Astrocyte (in vitro differentiated cells and primary cell): ENCODE data around the gene OR6C6. TPM values are rescaled to one million over a fixed set of nuclear protein-coding genes. Genes with fewer than 3 reads are reported as not detected.

ENCODE experiments used
- DNase-seq: peaks from one replicate; pipeline ENCODE4 v3.0.0-alpha.2; 2010; ENCODE audit warnings: low read depth
- FAIRE-seq: peaks from 2 replicates; lab custom pipeline; 2011; peaks lifted over from hg19 to GRCh38; lab: Jason Lieb, UNC
- H2AFZ ChIP-seq: 2 replicates; pipeline ENCODE4 v1.6.0; 2012; ENCODE audit warnings: low read depth, low read length, inconsistent platforms
- H3K27ac ChIP-seq: 2 replicates; pipeline ENCODE4 v1.5.1; 2011; ENCODE audit warnings: low read depth, low read length, inconsistent platforms
- H3K27me3 ChIP-seq: 2 replicates; pipeline ENCODE4 v1.6.0; 2011; ENCODE audit warnings: low read length, inconsistent platforms; ENCODE audit not compliant: insufficient read depth
- H3K36me3 ChIP-seq: 2 replicates; pipeline ENCODE4 v1.5.1; 2011; ENCODE audit warnings: low read length, inconsistent platforms; ENCODE audit not compliant: insufficient read depth
- H3K4me1 ChIP-seq: 2 replicates; pipeline ENCODE4 v1.5.1; 2011; ENCODE audit warnings: low read length, inconsistent platforms; ENCODE audit not compliant: insufficient read depth
- H3K4me2 ChIP-seq: 2 replicates; pipeline ENCODE4 v1.6.0; 2012; ENCODE audit warnings: low read length, inconsistent platforms
- H3K4me3 ChIP-seq: 2 replicates; pipeline ENCODE4 v1.5.1; 2011; ENCODE audit warnings: low read depth, mild to moderate bottlenecking, low read length, inconsistent platforms; ENCODE audit not compliant: insufficient read depth
- H3K79me2 ChIP-seq: 2 replicates; pipeline ENCODE4 v1.6.0; 2012; ENCODE audit warnings: mild to moderate bottlenecking, low read length, inconsistent platforms; ENCODE audit not compliant: insufficient read depth
- H3K9ac ChIP-seq: 2 replicates; pipeline ENCODE4 v1.6.0; 2012; ENCODE audit warnings: mild to moderate bottlenecking, low read length, inconsistent platforms
- H3K9me3 ChIP-seq: 2 replicates; pipeline ENCODE4 v1.5.1; 2012; ENCODE audit warnings: low read depth, mild to moderate bottlenecking, low read length, inconsistent platforms; ENCODE audit not compliant: insufficient read depth
- H4K20me1 ChIP-seq: 2 replicates; pipeline ENCODE4 v1.6.0; 2012; ENCODE audit warnings: low read length, inconsistent platforms; ENCODE audit not compliant: insufficient read depth
- H3K27ac Mint-ChIP-seq: one replicate; pipeline ENCODE4 v1.8.0; 2021; ENCODE audit warnings: mild to moderate bottlenecking, mixed read lengths; ENCODE audit not compliant: unreplicated experiment
- H3K27me3 Mint-ChIP-seq: one replicate; pipeline ENCODE4 v1.8.0; 2021; ENCODE audit warnings: low read depth, mixed read lengths; ENCODE audit not compliant: unreplicated experiment
- H3K36me3 Mint-ChIP-seq: one replicate; pipeline ENCODE4 v1.8.0; 2021; ENCODE audit warnings: low read depth, mixed read lengths; ENCODE audit not compliant: unreplicated experiment
- H3K4me1 Mint-ChIP-seq: one replicate; pipeline ENCODE4 v1.8.0; 2021; ENCODE audit warnings: low read depth, mixed read lengths; ENCODE audit not compliant: unreplicated experiment
- H3K4me3 Mint-ChIP-seq: one replicate; pipeline ENCODE4 v1.8.0; 2021; ENCODE audit warnings: mild to moderate bottlenecking, moderate library complexity, mixed read lengths; ENCODE audit not compliant: unreplicated experiment
- H3K9me3 Mint-ChIP-seq: one replicate; pipeline ENCODE4 v1.8.0; 2021; ENCODE audit warnings: mild to moderate bottlenecking, mixed read lengths; ENCODE audit not compliant: unreplicated experiment
- CTCF ChIP-seq: IDR thresholded peaks from 2 replicates; pipeline ENCODE4 v1.5.1; 2011; ENCODE audit warnings: low read depth, mild to moderate bottlenecking, inconsistent platforms, low read length, moderate library complexity; ENCODE audit not compliant: insufficient read depth
- EZH2 ChIP-seq: IDR thresholded peaks from 2 replicates; pipeline ENCODE4 v1.6.1; 2012; ENCODE audit warnings: mild to moderate bottlenecking, low read length, inconsistent platforms; ENCODE audit not compliant: insufficient read depth
- total RNA-seq: library from RNA; stranded (reverse); gene quantifications from 2 replicates; pipeline ENCODE4 v1.2.1, GENCODE V29; 2021

OR6C6 gene
- total RNA-seq, 1 donor from 2014 or later, result not detected

- Mint-ChIP-seq H3K36me3 (no peaks in the 10 kb centered on the region), H3K4me3 (no peak overlapping the region), H3K27ac (no peak overlapping the region), H3K27me3 (no peaks in the 10 kb centered on the region), H3K4me1 (no peaks in the 10 kb centered on the region), H3K9me3 (no peaks in the 10 kb centered on the region)
- Histone ChIP-seq H4K20me1 (no peaks in the 10 kb centered on the region), H2AFZ (no peak overlapping the region), H3K27ac (no peak overlapping the region), H3K36me3 (no peaks in the 10 kb centered on the region), H3K9ac (no peak overlapping the region), H3K9me3 (no peaks in the 10 kb centered on the region), H3K4me3 (no peak overlapping the region), H3K27me3 (no peaks in the 10 kb centered on the region), H3K79me2 (no peaks in the 10 kb centered on the region), H3K4me2 (no peak overlapping the region), H3K4me1 (no peaks in the 10 kb centered on the region)
- no peak for FAIRE-seq
- TF ChIP-seq EZH2, result no peak
- TF ChIP-seq CTCF, result no peak
- no peak for DNase-seq
Measured at GRCh38 chr12:55253281-55253680, 43.1 kb downstream of the OR6C6 start.

GRCh38 chr12:55250944-55251343 lies 45.4 kb downstream of the OR6C6 start:
- no peak for TF ChIP-seq CTCF
- TF ChIP-seq EZH2, result no peak
- no peaks in the 10 kb centered on the region for H3K4me1 Mint-ChIP-seq
- no peaks in the 10 kb centered on the region for H3K9me3 ChIP-seq
- H3K27me3 Mint-ChIP-seq, result no peaks in the 10 kb centered on the region
- H4K20me1 ChIP-seq, result no peaks in the 10 kb centered on the region
- no peak overlapping the region for H3K9ac ChIP-seq
- no peak overlapping the region for H3K27ac Mint-ChIP-seq
- no peaks in the 10 kb centered on the region for H3K9me3 Mint-ChIP-seq
- H2AFZ ChIP-seq, result no peak overlapping the region
- no peak overlapping the region for H3K4me3 ChIP-seq
- H3K79me2 ChIP-seq, result no peaks in the 10 kb centered on the region
- no peak overlapping the region for H3K27ac ChIP-seq
- FAIRE-seq, result no peak
- no peak for DNase-seq
- H3K4me3 Mint-ChIP-seq, result no peak overlapping the region
- no peaks in the 10 kb centered on the region for H3K36me3 ChIP-seq
- H3K36me3 Mint-ChIP-seq, result no peaks in the 10 kb centered on the region
- no peaks in the 10 kb centered on the region for H3K4me1 ChIP-seq
- H3K4me2 ChIP-seq, result no peak overlapping the region
- no peaks in the 10 kb centered on the region for H3K27me3 ChIP-seq

- DNase-seq, result no peak
- Histone ChIP-seq H3K9ac (no peak overlapping the region), H3K4me3 (no peak overlapping the region), H2AFZ (no peak overlapping the region), H3K4me1 (no peaks in the 10 kb centered on the region), H3K36me3 (no peaks in the 10 kb centered on the region), H3K27ac (no peak overlapping the region), H3K9me3 (no peaks in the 10 kb centered on the region), H4K20me1 (no peaks in the 10 kb centered on the region), H3K4me2 (no peak overlapping the region), H3K79me2 (no peaks in the 10 kb centered on the region), H3K27me3 (no peaks in the 10 kb centered on the region)
- Mint-ChIP-seq H3K4me1 (no peaks in the 10 kb centered on the region), H3K4me3 (no peak overlapping the region), H3K9me3 (peaks cover 3% of the 10 kb centered on the region), H3K36me3 (no peaks in the 10 kb centered on the region), H3K27ac (no peak overlapping the region), H3K27me3 (no peaks in the 10 kb centered on the region)
- no peak for FAIRE-seq
- TF ChIP-seq EZH2, result no peak
- no peak for TF ChIP-seq CTCF
Measured at GRCh38 chr12:55246159-55246558, 50.2 kb downstream of the OR6C6 start.
